Medulla oblongata (tissue), 1 donor: Measurements from ENCODE around the gene SLC22A7.
"Not testable (repeated sequence)": the region's sequence is repeated elsewhere in the genome, so short reads cannot be mapped to it uniquely, and the experiment has no call there.

ENCODE experiments used
- DNase-seq: peaks from one replicate; pipeline ENCODE4 v3.0.0-alpha.2; 2015; ENCODE audit errors: extremely low spot score

SLC22A7 gene

GRCh38 chr6:43301081-43301870, 3.2 kb downstream of the SLC22A7 start:
- DNase-seq, result no peak

- no peak for DNase-seq
Measured at GRCh38 chr6:43302126-43302525, 4.1 kb downstream of the SLC22A7 start.

GRCh38 chr6:43303006-43303405, 4.9 kb downstream of the SLC22A7 start:
- not testable (repeated sequence) for DNase-seq

- no peak for DNase-seq
Measured at GRCh38 chr6:43303751-43304331, 5.8 kb downstream of the SLC22A7 start.

GRCh38 chr6:43304361-43304760, 6.3 kb downstream of the SLC22A7 start:
- DNase-seq, result no peak

- DNase-seq, result no peak
Measured at GRCh38 chr6:43304882-43305281, 6.8 kb downstream of the SLC22A7 start.

- no peak for DNase-seq
Measured at GRCh38 chr6:43306086-43306485, 8.0 kb downstream of the SLC22A7 start.

- DNase-seq, result no peak
Measured at GRCh38 chr6:43307451-43308100, 9.5 kb downstream of the SLC22A7 start.

GRCh38 chr6:43308101-43308989, 10.3 kb downstream of the SLC22A7 start, which contains the start of gene CRIP3:
Gene CRIP3 (minus strand): TSS chr6:43308826. CDS start chr6:43308792, 34 bp downstream.
- no peak for DNase-seq

GRCh38 chr6:43308990-43309477, 11.0 kb downstream of the SLC22A7 start:
- no peak for DNase-seq

GRCh38 chr6:43310134-43310533, 12.1 kb downstream of the SLC22A7 start:
- DNase-seq, result no peak

- DNase-seq, result no peak
Measured at GRCh38 chr6:43310624-43311023, 12.6 kb downstream of the SLC22A7 start.

GRCh38 chr6:43311666-43312065, 13.6 kb downstream of the SLC22A7 start:
- peak; percentile 19 for DNase-seq

- DNase-seq, result no peak
Measured at GRCh38 chr6:43313813-43314212, 15.8 kb downstream of the SLC22A7 start.

- DNase-seq, result no peak
Measured at GRCh38 chr6:43318011-43318410, 20.0 kb downstream of the SLC22A7 start.

- no peak for DNase-seq
Measured at GRCh38 chr6:43325876-43326275, 27.8 kb downstream of the SLC22A7 start.

- no peak for DNase-seq
Measured at GRCh38 chr6:43328528-43328927, 30.5 kb downstream of the SLC22A7 start.

- no peak for DNase-seq
Measured at GRCh38 chr6:43331470-43331869, 33.4 kb downstream of the SLC22A7 start.

- DNase-seq, result no peak
Measured at GRCh38 chr6:43331891-43332290, 33.8 kb downstream of the SLC22A7 start.

GRCh38 chr6:43334466-43335095, 36.5 kb downstream of the SLC22A7 start:
- DNase-seq, result peak; percentile 43

- DNase-seq, result no peak
Measured at GRCh38 chr6:43335469-43335868, 37.4 kb downstream of the SLC22A7 start.
